Fibroblast of villous mesenchyme (primary cell): ENCODE measurements around the gene BUD31. TPM values are rescaled to one million over a fixed set of nuclear protein-coding genes. Genes with fewer than 3 reads are reported as not detected.

Experiments used
- DNase-seq: peaks from one replicate; pipeline ENCODE4 v3.0.0-alpha.2; 2010; ENCODE audit warnings: low read depth
- H3K4me3 ChIP-seq: 2 replicates; pipeline ENCODE4 v1.5.1; 2011; ENCODE audit warnings: low read depth, mild to moderate bottlenecking, low read length
- total RNA-seq: library from RNA; depleted of rRNA; stranded (reverse); fragments of >200 nt; gene quantifications from 2 replicates; pipeline ENCODE4 v1.2.3, GENCODE V29; 2012
- TF ChIP-seq, protein P1 (sequence below): IDR thresholded peaks from 2 replicates; pipeline ENCODE4 v1.5.1; 2012; ENCODE audit warnings: low read depth, mild to moderate bottlenecking, low read length; ENCODE audit not compliant: insufficient read depth

Gene BUD31
- total RNA-seq, 1 donor: 101 TPM

DNA sequence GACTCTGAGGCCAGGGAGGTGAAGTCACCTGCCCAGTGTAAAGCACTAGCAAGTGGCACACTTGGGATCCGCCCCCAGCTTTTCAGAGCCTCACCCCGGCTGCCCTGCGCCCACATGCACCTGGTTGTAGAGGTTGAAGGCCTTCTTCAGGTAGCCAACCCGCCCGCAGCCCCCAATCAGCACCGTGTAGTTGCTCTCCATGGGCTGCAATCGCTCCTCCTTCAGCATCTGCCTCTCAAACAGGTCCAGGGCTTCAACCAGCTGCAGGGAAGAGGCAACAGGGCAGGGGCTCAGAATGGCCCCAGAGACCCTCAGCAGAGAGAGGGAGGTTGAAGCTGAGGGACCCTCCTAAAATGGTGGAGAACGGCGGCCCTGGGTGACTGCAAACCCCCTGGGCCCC lies 24.4 kb downstream of the BUD31 start:
- H3K4me3 ChIP-seq: no peak overlapping the region
- DNase-seq: no peak
- TF ChIP-seq, protein P1, sequence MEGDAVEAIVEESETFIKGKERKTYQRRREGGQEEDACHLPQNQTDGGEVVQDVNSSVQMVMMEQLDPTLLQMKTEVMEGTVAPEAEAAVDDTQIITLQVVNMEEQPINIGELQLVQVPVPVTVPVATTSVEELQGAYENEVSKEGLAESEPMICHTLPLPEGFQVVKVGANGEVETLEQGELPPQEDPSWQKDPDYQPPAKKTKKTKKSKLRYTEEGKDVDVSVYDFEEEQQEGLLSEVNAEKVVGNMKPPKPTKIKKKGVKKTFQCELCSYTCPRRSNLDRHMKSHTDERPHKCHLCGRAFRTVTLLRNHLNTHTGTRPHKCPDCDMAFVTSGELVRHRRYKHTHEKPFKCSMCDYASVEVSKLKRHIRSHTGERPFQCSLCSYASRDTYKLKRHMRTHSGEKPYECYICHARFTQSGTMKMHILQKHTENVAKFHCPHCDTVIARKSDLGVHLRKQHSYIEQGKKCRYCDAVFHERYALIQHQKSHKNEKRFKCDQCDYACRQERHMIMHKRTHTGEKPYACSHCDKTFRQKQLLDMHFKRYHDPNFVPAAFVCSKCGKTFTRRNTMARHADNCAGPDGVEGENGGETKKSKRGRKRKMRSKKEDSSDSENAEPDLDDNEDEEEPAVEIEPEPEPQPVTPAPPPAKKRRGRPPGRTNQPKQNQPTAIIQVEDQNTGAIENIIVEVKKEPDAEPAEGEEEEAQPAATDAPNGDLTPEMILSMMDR: no peak

DNA sequence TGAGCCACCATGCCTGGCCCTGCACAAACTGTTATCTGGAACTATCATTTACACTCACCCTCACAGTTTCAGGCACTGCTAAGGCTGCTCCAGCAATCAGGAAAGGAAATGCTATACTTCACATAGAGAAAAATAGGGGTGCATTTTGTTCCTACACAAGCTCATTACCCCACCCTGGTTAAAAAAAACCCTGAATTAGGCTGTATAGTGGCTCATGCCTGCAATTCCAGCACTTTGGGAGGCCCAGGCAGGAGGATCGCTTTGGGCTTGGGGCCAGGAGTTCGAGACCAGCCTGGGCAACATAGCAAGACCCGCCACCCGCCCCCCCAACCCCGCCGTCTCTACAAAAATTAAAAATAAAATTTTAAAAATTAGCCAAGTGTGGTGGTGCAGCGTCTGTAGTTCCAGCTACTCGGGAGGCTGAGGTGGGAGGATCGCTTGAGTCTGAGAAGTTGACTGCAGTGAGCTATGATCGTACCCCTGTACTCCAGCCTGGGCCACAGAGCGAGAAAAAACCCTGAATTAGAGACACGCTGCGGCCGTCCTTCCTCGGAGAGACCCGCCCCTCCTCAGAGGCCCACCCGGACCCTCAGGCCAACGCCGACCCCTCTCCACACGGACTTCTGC lies 29.3 kb downstream of the BUD31 start:
- TF ChIP-seq, protein P1: no peak
- H3K4me3 ChIP-seq: peak overlapping the region; percentile 98
- no peak for DNase-seq

DNA sequence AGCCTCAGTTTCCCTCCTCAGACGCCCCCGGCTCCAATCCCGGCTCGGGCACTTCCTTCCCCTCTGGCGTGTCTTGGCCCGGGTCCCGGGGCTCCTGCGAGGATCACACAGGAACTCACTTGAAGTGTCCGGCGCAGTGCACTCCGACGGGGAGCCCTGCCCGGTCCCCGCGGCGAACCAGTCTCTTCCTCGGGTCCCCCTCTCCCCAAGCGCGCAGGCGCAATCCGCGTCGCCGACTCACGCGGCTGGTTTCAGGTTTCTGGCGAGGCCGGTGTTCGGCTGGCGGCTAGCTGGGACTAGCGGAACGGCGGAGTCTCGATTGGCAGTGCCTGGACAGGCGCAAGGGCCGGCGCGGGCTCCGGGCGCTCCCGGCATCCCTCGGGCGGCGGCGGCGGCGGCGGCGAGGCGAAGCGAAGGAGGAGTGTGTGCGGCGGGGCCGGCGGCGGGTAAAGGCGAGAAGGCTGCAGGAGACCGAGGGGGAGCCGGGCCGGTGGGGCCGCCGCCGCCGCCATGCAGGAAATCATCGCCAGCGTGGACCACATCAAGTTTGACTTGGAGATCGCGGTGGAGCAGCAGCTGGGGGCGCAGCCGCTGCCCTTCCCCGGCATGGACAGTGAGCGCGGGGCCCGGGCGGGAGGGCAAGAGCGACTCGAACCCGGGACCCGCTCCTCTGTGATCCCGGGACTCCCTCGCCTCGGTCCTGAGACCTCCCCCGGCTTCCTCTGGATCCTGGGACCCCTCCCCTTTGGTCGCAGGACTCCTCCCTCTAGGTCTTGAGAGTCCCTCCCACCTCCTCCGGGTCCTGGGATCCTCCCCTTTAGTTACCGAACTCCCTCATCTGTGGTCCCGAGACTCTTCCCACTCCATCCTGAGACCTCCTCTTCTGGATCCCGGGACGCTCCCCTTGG lies 30.1 kb downstream of the BUD31 start, which contains the start of the genes CPSF4 and PTCD1:
TSS of gene CPSF4 (plus strand) at position 371 of the 908 bp plus-strand sequence. CDS start at position 511, 140 bp downstream.
TSS of gene PTCD1 (minus strand) at position 226 of the 908 bp plus-strand sequence. CDS start 3,556 bp downstream, outside the sequence.
- peak within 1 kb of the TSS; percentile 98 for H3K4me3 ChIP-seq
- TF ChIP-seq, protein P1: no peak
- peak; percentile 95 for DNase-seq

DNA sequence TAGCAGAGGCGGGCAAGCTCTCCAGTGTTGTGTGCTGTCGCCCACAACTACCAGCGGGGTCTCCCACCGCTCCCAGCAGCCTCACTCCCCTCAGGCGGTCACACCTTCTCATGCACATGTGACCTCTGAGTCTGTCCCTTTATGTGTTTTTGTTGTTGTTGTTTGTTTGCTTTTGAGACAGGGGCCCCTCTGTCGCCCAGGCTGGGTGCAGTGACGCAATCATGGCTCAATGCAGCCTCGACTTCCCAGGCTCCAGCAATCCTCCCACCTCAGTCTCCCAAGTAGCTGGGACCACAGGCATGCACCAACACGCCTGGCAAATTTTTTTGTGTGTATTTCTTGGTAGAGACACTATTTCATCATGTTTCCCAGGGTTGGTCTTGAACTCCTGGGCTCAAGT lies 31.4 kb downstream of the BUD31 start:
- peak; percentile 49 for DNase-seq
- H3K4me3 ChIP-seq: peak overlapping the region; percentile 98
- TF ChIP-seq, protein P1: no peak

DNA sequence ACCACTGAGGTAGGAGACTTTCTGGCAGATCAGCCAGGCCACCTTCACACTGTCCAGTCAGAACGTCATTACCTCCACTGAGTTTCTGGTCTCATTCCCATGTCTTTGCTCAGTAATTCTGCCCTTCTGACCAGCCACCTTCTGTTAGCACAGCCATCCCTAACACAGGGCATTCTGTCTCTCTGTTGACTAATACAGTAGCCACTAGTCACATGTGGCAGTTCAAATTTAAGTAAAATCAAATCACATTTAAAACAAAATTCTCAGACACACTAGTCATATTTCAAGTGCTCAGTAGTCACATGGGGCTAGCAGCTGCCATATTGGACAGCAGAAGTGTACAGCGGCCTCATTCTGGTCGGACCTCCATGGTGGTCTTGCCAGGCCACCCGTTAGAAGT lies 37.3 kb downstream of the BUD31 start:
- DNase-seq: no peak
- TF ChIP-seq, protein P1: no peak
- H3K4me3 ChIP-seq: no peak overlapping the region

DNA sequence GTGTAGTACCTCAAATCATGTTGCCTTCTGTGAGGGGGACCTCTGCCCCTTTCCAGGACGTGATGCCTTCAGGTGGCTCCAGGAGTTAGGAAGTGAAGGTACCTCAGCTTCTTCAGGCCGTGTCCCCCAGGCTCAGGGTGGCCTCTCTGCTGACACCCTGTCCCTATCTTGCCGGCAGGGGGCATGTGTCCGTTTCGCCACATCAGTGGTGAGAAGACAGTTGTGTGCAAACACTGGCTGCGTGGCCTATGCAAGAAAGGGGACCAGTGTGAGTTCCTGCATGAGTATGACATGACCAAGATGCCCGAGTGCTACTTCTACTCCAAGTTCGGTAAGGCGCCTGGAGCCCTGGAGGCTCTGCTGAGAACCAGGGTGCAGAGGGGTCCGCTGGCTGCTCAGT lies 39.2 kb downstream of the BUD31 start:
- no peak for DNase-seq
- H3K4me3 ChIP-seq: no peak overlapping the region
- TF ChIP-seq, protein P1: peak; percentile 41
